ENCODE results near the gene TVP23B.
"Not testable (repeated sequence)": the region's sequence is repeated elsewhere in the genome, so short reads cannot be mapped to it uniquely, and the experiment has no call there.

TVP23B gene

GRCh38 chr17:18794841-18795240, 13.9 kb downstream of the TVP23B start:
- not testable (repeated sequence) for DNase-seq

- DNase-seq, result not testable (repeated sequence)
Observed at GRCh38 chr17:18796887-18797286, 15.9 kb downstream of the TVP23B start.

GRCh38 chr17:18803458-18804245, 22.7 kb downstream of the TVP23B start:
- DNase-seq, result not testable (repeated sequence)

GRCh38 chr17:18815924-18816323, 34.9 kb downstream of the TVP23B start:
- DNase-seq, result not testable (repeated sequence)

GRCh38 chr17:18816489-18817371, 35.7 kb downstream of the TVP23B start:
- not testable (repeated sequence) for DNase-seq

GRCh38 chr17:18821430-18821829, 40.4 kb downstream of the TVP23B start:
- DNase-seq, result not testable (repeated sequence)

- DNase-seq, result not testable (repeated sequence)
Observed at GRCh38 chr17:18827613-18828012, 46.6 kb downstream of the TVP23B start.

- no peak for DNase-seq
Observed at GRCh38 chr17:18848501-18848900, 67.5 kb downstream of the TVP23B start.

- no peak for DNase-seq
Observed at GRCh38 chr17:18850679-18851078, 69.7 kb downstream of the TVP23B start.

- DNase-seq, result no peak
Observed at GRCh38 chr17:18851201-18851600, 70.2 kb downstream of the TVP23B start.

- DNase-seq, result no peak
Observed at GRCh38 chr17:18854956-18855355, 74.0 kb downstream of the TVP23B start.

- peak; percentile 42 for DNase-seq
Observed at GRCh38 chr17:18855831-18856569, 75.0 kb downstream of the TVP23B start.

Data from NCI-H2107 (cell line).